ENCODE results near the gene SERINC5. TPM values are rescaled to one million over a fixed set of nuclear protein-coding genes. Genes with fewer than 3 reads are reported as not detected.

Gene SERINC5
- total RNA-seq, 1 experiment from 2014 or later: 5.7 TPM

DNA sequence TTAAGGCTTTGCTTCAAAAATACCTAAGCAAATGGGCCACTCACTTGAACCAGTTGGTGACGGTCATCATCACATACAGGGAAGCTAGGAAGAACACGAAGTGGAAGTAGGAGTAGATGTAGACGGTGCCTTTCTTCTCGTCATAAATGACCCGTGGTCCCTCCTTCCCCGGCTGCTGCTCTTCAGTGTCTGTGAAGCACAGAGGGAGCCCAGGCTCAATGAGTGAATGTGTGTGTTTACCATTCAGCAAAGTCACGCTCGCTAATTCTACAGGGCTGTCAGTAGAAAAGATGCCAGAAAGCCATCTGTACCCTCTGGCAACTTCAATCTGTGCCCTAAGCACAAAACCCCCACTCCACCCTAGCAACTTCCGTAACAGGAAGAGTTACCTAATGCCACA, 109.8 kb downstream of the SERINC5 start:
- no peaks in the 10 kb centered on the region for H3K9me3 ChIP-seq (ENCODE audit: low read length)
- TF ChIP-seq EZH2phosphoT487 (IDR thresholded peaks at IDR 0.05; ENCODE audit: borderline replicate concordance, low read length) (no peak), EZH2 (IDR thresholded peaks at IDR 0.05; ENCODE audit: low read length, unreplicated experiment) (no peak)
- TF ChIP-seq, protein P1, sequence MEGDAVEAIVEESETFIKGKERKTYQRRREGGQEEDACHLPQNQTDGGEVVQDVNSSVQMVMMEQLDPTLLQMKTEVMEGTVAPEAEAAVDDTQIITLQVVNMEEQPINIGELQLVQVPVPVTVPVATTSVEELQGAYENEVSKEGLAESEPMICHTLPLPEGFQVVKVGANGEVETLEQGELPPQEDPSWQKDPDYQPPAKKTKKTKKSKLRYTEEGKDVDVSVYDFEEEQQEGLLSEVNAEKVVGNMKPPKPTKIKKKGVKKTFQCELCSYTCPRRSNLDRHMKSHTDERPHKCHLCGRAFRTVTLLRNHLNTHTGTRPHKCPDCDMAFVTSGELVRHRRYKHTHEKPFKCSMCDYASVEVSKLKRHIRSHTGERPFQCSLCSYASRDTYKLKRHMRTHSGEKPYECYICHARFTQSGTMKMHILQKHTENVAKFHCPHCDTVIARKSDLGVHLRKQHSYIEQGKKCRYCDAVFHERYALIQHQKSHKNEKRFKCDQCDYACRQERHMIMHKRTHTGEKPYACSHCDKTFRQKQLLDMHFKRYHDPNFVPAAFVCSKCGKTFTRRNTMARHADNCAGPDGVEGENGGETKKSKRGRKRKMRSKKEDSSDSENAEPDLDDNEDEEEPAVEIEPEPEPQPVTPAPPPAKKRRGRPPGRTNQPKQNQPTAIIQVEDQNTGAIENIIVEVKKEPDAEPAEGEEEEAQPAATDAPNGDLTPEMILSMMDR (conservative IDR thresholded peaks at IDR 0.05; ENCODE audit: low read depth, low read length): no peak
- no peaks in the 10 kb centered on the region for H3F3A ChIP-seq (ENCODE audit: low read length, unreplicated experiment)
- POLR2A ChIA-PET (ENCODE audit: unreplicated experiment): no interaction called here
- H4K20me1 ChIP-seq (ENCODE audit: low read length): no peaks in the 10 kb centered on the region
- H3K4me2 ChIP-seq (ENCODE audit: low read length): no peak overlapping the region
- CTCF ChIA-PET: no interaction called here
- H3K9me2 ChIP-seq (replicated peaks; ENCODE audit: low read length): no peaks in the 10 kb centered on the region
- ATAC-seq (no peak), DNase-seq (no peak)
- no peaks in the 10 kb centered on the region for H3K79me2 ChIP-seq (ENCODE audit: low read length)
- H3K27me3 ChIP-seq (ENCODE audit: low read length): no peaks in the 10 kb centered on the region
- intact Hi-C loops (cut with micrococcal nuclease): no loop called here
- H2AFZ ChIP-seq (ENCODE audit: low read length): no peak overlapping the region
- no peak overlapping the region for H3K27ac ChIP-seq (ENCODE audit: low read length)
- H3K9ac ChIP-seq (ENCODE audit: low read length): no peak overlapping the region
- H3K4me3 ChIP-seq (ENCODE audit: low read length): no peak overlapping the region
- BruUV-seq (replicated peaks): no TSS peak
- H3K36me3 ChIP-seq (ENCODE audit: low read depth, low read length): no peaks in the 10 kb centered on the region
- no peaks in the 10 kb centered on the region for H3K4me1 ChIP-seq (ENCODE audit: insufficient read depth, low read length)

DNA sequence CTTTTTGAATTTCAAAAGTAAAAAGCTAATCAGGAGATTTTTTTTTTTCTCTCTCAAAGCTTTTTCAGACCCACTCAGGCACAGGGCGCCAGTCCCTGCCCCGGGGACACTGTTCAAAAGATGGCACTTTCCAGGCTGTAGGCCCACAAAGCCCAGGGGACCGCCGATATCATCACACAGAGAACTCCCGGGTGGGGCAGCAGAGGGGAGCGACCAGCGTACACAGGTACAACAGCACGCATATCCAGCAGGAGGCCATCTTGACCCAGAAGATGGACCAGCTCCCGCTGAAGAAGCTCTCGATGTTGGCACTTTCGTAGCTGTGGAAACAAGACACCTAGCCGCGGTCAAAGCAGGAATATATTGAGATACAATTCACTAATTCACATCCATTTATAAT, 112.4 kb downstream of the SERINC5 start:
- no peak overlapping the region for H3K27ac ChIP-seq (ENCODE audit: low read length)
- no peaks in the 10 kb centered on the region for H3K9me3 ChIP-seq (ENCODE audit: low read length)
- ATAC-seq: no peak
- TF ChIP-seq EZH2phosphoT487 (IDR thresholded peaks at IDR 0.05; ENCODE audit: borderline replicate concordance, low read length) (no peak), EZH2 (IDR thresholded peaks at IDR 0.05; ENCODE audit: low read length, unreplicated experiment) (no peak)
- TF ChIP-seq, protein P1 (conservative IDR thresholded peaks at IDR 0.05; ENCODE audit: low read depth, low read length): no peak
- no TSS peak for BruUV-seq (replicated peaks)
- ChIA-PET POLR2A (ENCODE audit: unreplicated experiment) (no interaction called here), CTCF (no interaction called here)
- no peaks in the 10 kb centered on the region for H4K20me1 ChIP-seq (ENCODE audit: low read length)
- no peak overlapping the region for H2AFZ ChIP-seq (ENCODE audit: low read length)
- no peaks in the 10 kb centered on the region for H3F3A ChIP-seq (ENCODE audit: low read length, unreplicated experiment)
- no peak overlapping the region for H3K4me2 ChIP-seq (ENCODE audit: low read length)
- H3K9me2 ChIP-seq (replicated peaks; ENCODE audit: low read length): no peaks in the 10 kb centered on the region
- no peaks in the 10 kb centered on the region for H3K36me3 ChIP-seq (ENCODE audit: low read depth, low read length)
- H3K4me3 ChIP-seq (ENCODE audit: low read length): no peak overlapping the region
- no peak for DNase-seq
- H3K79me2 ChIP-seq (ENCODE audit: low read length): no peaks in the 10 kb centered on the region
- no peaks in the 10 kb centered on the region for H3K4me1 ChIP-seq (ENCODE audit: insufficient read depth, low read length)
- no peaks in the 10 kb centered on the region for H3K27me3 ChIP-seq (ENCODE audit: low read length)
- no peak overlapping the region for H3K9ac ChIP-seq (ENCODE audit: low read length)
- intact Hi-C loops (cut with micrococcal nuclease): no loop called here

GRCh38 chr5:80142996-80143395, 112.9 kb downstream of the SERINC5 start:
- CTCF ChIA-PET: no interaction called here
- POLR2A ChIA-PET (ENCODE audit: unreplicated experiment): no interaction called here
- ATAC-seq: no peak

More at GRCh38 chr5:80142996-80143395, 112.9 kb downstream of the SERINC5 start:
- Histone ChIP-seq H3K4me1 (ENCODE audit: insufficient read depth, low read length) (no peaks in the 10 kb centered on the region), H3K27ac (ENCODE audit: low read length) (no peak overlapping the region), H3K27me3 (ENCODE audit: low read length) (no peaks in the 10 kb centered on the region), H3K9ac (ENCODE audit: low read length) (no peak overlapping the region), H3K79me2 (ENCODE audit: low read length) (no peaks in the 10 kb centered on the region), H3K36me3 (ENCODE audit: low read depth, low read length) (no peaks in the 10 kb centered on the region), H3K4me3 (ENCODE audit: low read length) (no peak overlapping the region), H3F3A (ENCODE audit: low read length, unreplicated experiment) (no peaks in the 10 kb centered on the region), H2AFZ (ENCODE audit: low read length) (no peak overlapping the region), H3K9me3 (ENCODE audit: low read length) (no peaks in the 10 kb centered on the region), H4K20me1 (ENCODE audit: low read length) (no peaks in the 10 kb centered on the region), H3K4me2 (ENCODE audit: low read length) (no peak overlapping the region), H3K9me2 (replicated peaks; ENCODE audit: low read length) (no peaks in the 10 kb centered on the region)
- TF ChIP-seq EZH2phosphoT487 (IDR thresholded peaks at IDR 0.05; ENCODE audit: borderline replicate concordance, low read length) (no peak), EZH2 (IDR thresholded peaks at IDR 0.05; ENCODE audit: low read length, unreplicated experiment) (no peak)
- TF ChIP-seq, protein P1 (conservative IDR thresholded peaks at IDR 0.05; ENCODE audit: low read depth, low read length): no peak
- no TSS peak for BruUV-seq (replicated peaks)
- no peak for DNase-seq
- intact Hi-C loops (cut with micrococcal nuclease): no loop called here
